H9 (cell line): ENCODE data around the gene MS4A7. TPM values are rescaled to one million over a fixed set of nuclear protein-coding genes. Genes with fewer than 3 reads are reported as not detected.

ENCODE experiments used
- DNase-seq: peaks from one replicate; pipeline ENCODE4 v3.0.0-alpha.2; 2017
- H2AFZ ChIP-seq: one replicate; pipeline ENCODE4 v1.6.1; 2013; ENCODE audit warnings: mild to moderate bottlenecking, low read length, control low read depth, moderate library complexity
- H2AK5ac ChIP-seq: 2 replicates; pipeline ENCODE4 v1.6.1; 2013; ENCODE audit warnings: low read length, control low read depth, mixed read lengths; ENCODE audit not compliant: insufficient read length
- H2BK120ac ChIP-seq: one replicate; pipeline ENCODE4 v1.6.1; 2013; ENCODE audit warnings: low read depth, mild to moderate bottlenecking, low read length, control low read depth, inconsistent platforms; ENCODE audit not compliant: poor library complexity, severe bottlenecking
- H2BK12ac ChIP-seq: 2 replicates; pipeline ENCODE4 v1.6.1; 2013; ENCODE audit warnings: low read length, control low read depth, mixed read lengths, low read depth; ENCODE audit not compliant: insufficient read length
- H2BK15ac ChIP-seq: 2 replicates; pipeline ENCODE4 v1.6.1; 2013; ENCODE audit warnings: low read depth, low read length, control low read depth
- H2BK20ac ChIP-seq: one replicate; pipeline ENCODE4 v1.6.1; 2013; ENCODE audit warnings: low read depth, mild to moderate bottlenecking, low read length, control low read depth, inconsistent platforms; ENCODE audit not compliant: poor library complexity, severe bottlenecking
- H2BK5ac ChIP-seq: 2 replicates; pipeline ENCODE4 v1.6.1; 2013; ENCODE audit warnings: low read length, control low read depth, mixed read lengths; ENCODE audit not compliant: insufficient read length
- H3K14ac ChIP-seq: 2 replicates; pipeline ENCODE4 v1.6.1; 2013; ENCODE audit warnings: low read length, control low read depth; ENCODE audit not compliant: insufficient read depth
- H3K18ac ChIP-seq: 2 replicates; pipeline ENCODE4 v1.6.1; 2013; ENCODE audit warnings: low read depth, mild to moderate bottlenecking, mixed read lengths, low read length, control low read depth; ENCODE audit not compliant: insufficient read length
- H3K23ac ChIP-seq: 2 replicates; pipeline ENCODE4 v1.6.1; 2013; ENCODE audit warnings: low read length, control low read depth, mixed read lengths, low read depth; ENCODE audit not compliant: insufficient read length
- H3K23me2 ChIP-seq: 2 replicates; pipeline ENCODE4 v1.6.1; 2013; ENCODE audit warnings: low read depth, mild to moderate bottlenecking, mixed read lengths, low read length, control low read depth; ENCODE audit not compliant: insufficient read length, poor library complexity, severe bottlenecking
- H3K27ac ChIP-seq: 2 replicates; pipeline ENCODE4 v1.5.1; 2013; ENCODE audit warnings: low read length, control low read depth, mixed read lengths, low read depth; ENCODE audit not compliant: insufficient read length
- H3K27me3 ChIP-seq: 2 replicates; pipeline ENCODE4 v1.6.1; 2013; ENCODE audit warnings: low read length, control low read depth, inconsistent platforms; ENCODE audit not compliant: insufficient read depth
- H3K4ac ChIP-seq: 2 replicates; pipeline ENCODE4 v1.6.1; 2013; ENCODE audit warnings: low read depth, mild to moderate bottlenecking, control low read depth, inconsistent platforms, low read length, moderate library complexity
- H3K4me1 ChIP-seq: 2 replicates; pipeline ENCODE4 v1.6.1; 2013; ENCODE audit warnings: low read length, control low read depth, inconsistent platforms; ENCODE audit not compliant: insufficient read depth
- H3K4me2 ChIP-seq: 2 replicates; pipeline ENCODE4 v1.6.1; 2013; ENCODE audit warnings: low read length, control low read depth, mixed read lengths; ENCODE audit not compliant: insufficient read length, insufficient read depth
- H3K56ac ChIP-seq: 2 replicates; pipeline ENCODE4 v1.6.1; 2013; ENCODE audit warnings: low read depth, mild to moderate bottlenecking, mixed read lengths, low read length, control low read depth; ENCODE audit not compliant: insufficient read length
- H3K79me1 ChIP-seq: 2 replicates; pipeline ENCODE4 v1.6.1; 2013; ENCODE audit warnings: low read depth, mild to moderate bottlenecking, moderate library complexity, low read length, control low read depth, inconsistent platforms; ENCODE audit not compliant: insufficient read depth, poor library complexity, severe bottlenecking
- H3K79me2 ChIP-seq: 2 replicates; pipeline ENCODE4 v1.6.1; 2013; ENCODE audit warnings: low read length, control low read depth, inconsistent platforms; ENCODE audit not compliant: insufficient read depth
- H3K9ac ChIP-seq: 2 replicates; pipeline ENCODE4 v1.6.1; 2013; ENCODE audit warnings: low read length, control low read depth, mixed read lengths; ENCODE audit not compliant: insufficient read length; ENCODE audit errors: extremely low read depth
- H3K9me3 ChIP-seq: one replicate; pipeline ENCODE4 v1.6.1; 2013; ENCODE audit warnings: low read depth, low read length, inconsistent platforms; ENCODE audit not compliant: control insufficient read depth
- H3T11ph ChIP-seq: one replicate; pipeline ENCODE4 v1.6.1; 2013; ENCODE audit warnings: mild to moderate bottlenecking, low read length, control low read depth, inconsistent platforms
- H4K20me1 ChIP-seq: one replicate; pipeline ENCODE4 v1.6.1; 2013; ENCODE audit not compliant: control insufficient read depth, insufficient read length, insufficient read depth
- H4K5ac ChIP-seq: 2 replicates; pipeline ENCODE4 v1.6.1; 2013; ENCODE audit warnings: low read depth, mild to moderate bottlenecking, mixed read lengths, low read length, control low read depth; ENCODE audit not compliant: insufficient read length
- H4K8ac ChIP-seq: replicated peaks from 2 replicates; pipeline ENCODE4 v1.6.1; 2013; ENCODE audit warnings: low read length, control low read depth, mixed read lengths, low read depth; ENCODE audit not compliant: insufficient read length
- H4K91ac ChIP-seq: 2 replicates; pipeline ENCODE4 v1.6.1; 2013; ENCODE audit warnings: low read depth, mild to moderate bottlenecking, moderate library complexity, mixed read lengths, low read length, control low read depth; ENCODE audit not compliant: insufficient read length
- H3K27ac Mint-ChIP-seq, 3 experiments: 2 replicates in 2 of 3; 3 replicates in 1 of 3; pipeline ENCODE4 v1.8.0; 2020 to 2021; ENCODE audit warnings: mixed read lengths in 3 of 3, mild to moderate bottlenecking in 1 of 3, moderate library complexity in 1 of 3
- H3K27me3 Mint-ChIP-seq: 2 replicates; pipeline ENCODE4 v1.8.0; 2021; ENCODE audit warnings: low read depth, mild to moderate bottlenecking, moderate library complexity, mixed read lengths
- H3K36me3 Mint-ChIP-seq, 3 experiments: 2 replicates in 2 of 3; 3 replicates in 1 of 3; pipeline ENCODE4 v1.8.0; 2020 to 2021; ENCODE audit warnings: low read depth in 3 of 3, mixed read lengths in 3 of 3; ENCODE audit not compliant: insufficient read depth in 1 of 3
- H3K4me1 Mint-ChIP-seq, 2 experiments: 2 replicates each; pipeline ENCODE4 v1.8.0; 2020; ENCODE audit warnings: mixed read lengths in 2 of 2
- H3K4me3 Mint-ChIP-seq, 2 experiments: 2 replicates in 1 of 2; 3 replicates in 1 of 2; pipeline ENCODE4 v1.8.0; 2020 to 2021; ENCODE audit warnings: mild to moderate bottlenecking in 2 of 2, mixed read lengths in 2 of 2, moderate library complexity in 1 of 2
- H3K9me3 Mint-ChIP-seq, 2 experiments: 2 replicates in 1 of 2; 3 replicates in 1 of 2; pipeline ENCODE4 v1.8.0; 2020; ENCODE audit warnings: mild to moderate bottlenecking in 2 of 2, mixed read lengths in 2 of 2, moderate library complexity in 1 of 2
- CTCF ChIP-seq: fragments of 200-600 bp; sonication (generic); conservative IDR thresholded peaks from 3 replicates; pipeline ENCODE4 v1.8.0; 2021; ENCODE audit warnings: antibody characterized with exemption, mild to moderate bottlenecking
- WGBS: extraction: QIAGEN DNeasy Blood & Tissue Kit; methylation state at CpG from one replicate; pipeline ENCODE4 v1.1.7; 2013; ENCODE audit warnings: missing lambda C conversion rate, low lambda C conversion rate, mixed read lengths; ENCODE audit not compliant: insufficient read length; ENCODE audit errors: extremely low coverage; 5-methylcytosine and 5-hydroxymethylcytosine counted together
- total RNA-seq: library from RNA; stranded (reverse); gene quantifications from 2 replicates; pipeline ENCODE4 v1.2.1, GENCODE V29; 2021

The MS4A7 gene
- total RNA-seq, 1 experiment from 2014 or later: not detected

- Mint-ChIP-seq H3K27ac (no peak overlapping the region; a peak in 1 of 7 replicates), H3K36me3 (peaks cover 2 to 23% (median 12%) of the 10 kb centered on the region in 3 experiments; a peak in 5 of 7 replicates), H3K9me3 (peaks cover 9 to 10% of the 10 kb centered on the region in 2 experiments; a peak in 4 of 5 replicates), H3K27me3 (no peaks in the 10 kb centered on the region; the same call in 1 of the 2 replicates), H3K4me3 (no peak overlapping the region), H3K4me1 (peaks cover 21 to 39% of the 10 kb centered on the region in 2 experiments)
- H3K14ac ChIP-seq: no peak overlapping the region
- H2BK20ac ChIP-seq: no peak overlapping the region
- H2AFZ ChIP-seq: no peak overlapping the region
- H3K56ac ChIP-seq: no peak overlapping the region
- H4K5ac ChIP-seq: no peak overlapping the region
- no peak overlapping the region for H3K9ac ChIP-seq
- no peak overlapping the region for H3K27ac ChIP-seq
- no CpG with 5 or more reads among the region's 5 CpGs for WGBS
- no peaks in the 10 kb centered on the region for H4K20me1 ChIP-seq
- H3K79me1 ChIP-seq: no peaks in the 10 kb centered on the region
- no peak overlapping the region for H2AK5ac ChIP-seq
- H4K91ac ChIP-seq: no peak overlapping the region
- no peaks in the 10 kb centered on the region for H3K4me1 ChIP-seq
- H3K4ac ChIP-seq: no peak overlapping the region
- no peak overlapping the region for H3K4me2 ChIP-seq
- no peak overlapping the region for H3K23ac ChIP-seq
- no peak overlapping the region for H2BK5ac ChIP-seq
- no peaks in the 10 kb centered on the region for H3K79me2 ChIP-seq
- H2BK12ac ChIP-seq: no peak overlapping the region
- H3K9me3 ChIP-seq: no peaks in the 10 kb centered on the region
- H3K23me2 ChIP-seq: no peaks in the 10 kb centered on the region
- H3K18ac ChIP-seq: no peak overlapping the region
- no peak overlapping the region for H4K8ac ChIP-seq
- H3K27me3 ChIP-seq: no peaks in the 10 kb centered on the region
- no peak overlapping the region for H2BK120ac ChIP-seq
- H3T11ph ChIP-seq: no peak overlapping the region
- H2BK15ac ChIP-seq: no peak overlapping the region
- DNase-seq: no peak
- TF ChIP-seq CTCF: no peak
These were observed 7.5 kb upstream of the MS4A7 start for GRCh38 chr11:60370811-60371298.
